Measurements from ENCODE around the gene EFCAB6.

Gene EFCAB6

GRCh38 chr22:43534916-43535315 is 277.2 kb downstream of the EFCAB6 start:
- DNase-seq: no peak
- no peak overlapping the region for H3K4me3 ChIP-seq (ENCODE audit: insufficient read depth, low read depth, low read length, poor library complexity, severe bottlenecking)
- no peaks in the 10 kb centered on the region for H3K4me1 ChIP-seq (ENCODE audit: control insufficient read depth, insufficient read depth, low read length, poor library complexity, severe bottlenecking)
- H3K9me3 ChIP-seq (ENCODE audit: control insufficient read depth, low read length): no peaks in the 10 kb centered on the region
- H3K36me3 ChIP-seq (ENCODE audit: control insufficient read depth, insufficient read depth, low read length): no peaks in the 10 kb centered on the region
- no peak overlapping the region for H3K27ac ChIP-seq (ENCODE audit: insufficient read depth, low read length, poor library complexity, severe bottlenecking)
- peaks cover 5% of the 10 kb centered on the region for H3K27me3 ChIP-seq (replicated peaks; ENCODE audit: control insufficient read depth, insufficient read depth, low read length, poor library complexity, severe bottlenecking)

GRCh38 chr22:43533656-43534428 is 278.3 kb downstream of the EFCAB6 start:
- H3K27ac ChIP-seq (ENCODE audit: insufficient read depth, low read length, poor library complexity, severe bottlenecking): no peak overlapping the region
- H3K4me1 ChIP-seq (ENCODE audit: control insufficient read depth, insufficient read depth, low read length, poor library complexity, severe bottlenecking): no peaks in the 10 kb centered on the region
- peaks cover 5% of the 10 kb centered on the region for H3K27me3 ChIP-seq (replicated peaks; ENCODE audit: control insufficient read depth, insufficient read depth, low read length, poor library complexity, severe bottlenecking)
- no peak overlapping the region for H3K4me3 ChIP-seq (ENCODE audit: insufficient read depth, low read depth, low read length, poor library complexity, severe bottlenecking)
- no peaks in the 10 kb centered on the region for H3K9me3 ChIP-seq (ENCODE audit: control insufficient read depth, low read length)
- DNase-seq: no peak
- no peaks in the 10 kb centered on the region for H3K36me3 ChIP-seq (ENCODE audit: control insufficient read depth, insufficient read depth, low read length)

- H3K36me3 ChIP-seq (ENCODE audit: control insufficient read depth, insufficient read depth, low read length): no peaks in the 10 kb centered on the region
- H3K9me3 ChIP-seq (ENCODE audit: control insufficient read depth, low read length): no peaks in the 10 kb centered on the region
- no peak overlapping the region for H3K4me3 ChIP-seq (ENCODE audit: insufficient read depth, low read depth, low read length, poor library complexity, severe bottlenecking)
- peaks cover 4% of the 10 kb centered on the region for H3K27me3 ChIP-seq (replicated peaks; ENCODE audit: control insufficient read depth, insufficient read depth, low read length, poor library complexity, severe bottlenecking)
- no peaks in the 10 kb centered on the region for H3K4me1 ChIP-seq (ENCODE audit: control insufficient read depth, insufficient read depth, low read length, poor library complexity, severe bottlenecking)
- no peak for DNase-seq
- no peak overlapping the region for H3K27ac ChIP-seq (ENCODE audit: insufficient read depth, low read length, poor library complexity, severe bottlenecking)
Measured at GRCh38 chr22:43533156-43533530, 279.0 kb downstream of the EFCAB6 start.

- Histone ChIP-seq H3K36me3 (ENCODE audit: control insufficient read depth, insufficient read depth, low read length) (no peaks in the 10 kb centered on the region), H3K27me3 (replicated peaks; ENCODE audit: control insufficient read depth, insufficient read depth, low read length, poor library complexity, severe bottlenecking) (no peaks in the 10 kb centered on the region), H3K4me1 (ENCODE audit: control insufficient read depth, insufficient read depth, low read length, poor library complexity, severe bottlenecking) (no peaks in the 10 kb centered on the region), H3K9me3 (ENCODE audit: control insufficient read depth, low read length) (no peaks in the 10 kb centered on the region), H3K4me3 (ENCODE audit: insufficient read depth, low read depth, low read length, poor library complexity, severe bottlenecking) (no peak overlapping the region), H3K27ac (ENCODE audit: insufficient read depth, low read length, poor library complexity, severe bottlenecking) (no peak overlapping the region)
- DNase-seq: no peak
Measured at GRCh38 chr22:43532301-43533155, 279.6 kb downstream of the EFCAB6 start.

- H3K36me3 ChIP-seq (ENCODE audit: control insufficient read depth, insufficient read depth, low read length): no peaks in the 10 kb centered on the region
- no peak overlapping the region for H3K27ac ChIP-seq (ENCODE audit: insufficient read depth, low read length, poor library complexity, severe bottlenecking)
- no peaks in the 10 kb centered on the region for H3K9me3 ChIP-seq (ENCODE audit: control insufficient read depth, low read length)
- no peaks in the 10 kb centered on the region for H3K27me3 ChIP-seq (replicated peaks; ENCODE audit: control insufficient read depth, insufficient read depth, low read length, poor library complexity, severe bottlenecking)
- no peak overlapping the region for H3K4me3 ChIP-seq (ENCODE audit: insufficient read depth, low read depth, low read length, poor library complexity, severe bottlenecking)
- no peaks in the 10 kb centered on the region for H3K4me1 ChIP-seq (ENCODE audit: control insufficient read depth, insufficient read depth, low read length, poor library complexity, severe bottlenecking)
- no peak for DNase-seq
Measured at GRCh38 chr22:43531651-43532050, 280.5 kb downstream of the EFCAB6 start.

- Histone ChIP-seq H3K4me1 (ENCODE audit: control insufficient read depth, insufficient read depth, low read length, poor library complexity, severe bottlenecking) (no peaks in the 10 kb centered on the region), H3K36me3 (ENCODE audit: control insufficient read depth, insufficient read depth, low read length) (no peaks in the 10 kb centered on the region), H3K9me3 (ENCODE audit: control insufficient read depth, low read length) (no peaks in the 10 kb centered on the region), H3K27me3 (replicated peaks; ENCODE audit: control insufficient read depth, insufficient read depth, low read length, poor library complexity, severe bottlenecking) (no peaks in the 10 kb centered on the region), H3K4me3 (ENCODE audit: insufficient read depth, low read depth, low read length, poor library complexity, severe bottlenecking) (no peak overlapping the region), H3K27ac (ENCODE audit: insufficient read depth, low read length, poor library complexity, severe bottlenecking) (no peak overlapping the region)
- no peak for DNase-seq
Measured at GRCh38 chr22:43530349-43531201, 281.5 kb downstream of the EFCAB6 start.

- H3K9me3 ChIP-seq (ENCODE audit: control insufficient read depth, low read length): no peaks in the 10 kb centered on the region
- H3K27ac ChIP-seq (ENCODE audit: insufficient read depth, low read length, poor library complexity, severe bottlenecking): no peak overlapping the region
- no peaks in the 10 kb centered on the region for H3K27me3 ChIP-seq (replicated peaks; ENCODE audit: control insufficient read depth, insufficient read depth, low read length, poor library complexity, severe bottlenecking)
- DNase-seq: no peak
- H3K4me1 ChIP-seq (ENCODE audit: control insufficient read depth, insufficient read depth, low read length, poor library complexity, severe bottlenecking): no peaks in the 10 kb centered on the region
- no peak overlapping the region for H3K4me3 ChIP-seq (ENCODE audit: insufficient read depth, low read depth, low read length, poor library complexity, severe bottlenecking)
- no peaks in the 10 kb centered on the region for H3K36me3 ChIP-seq (ENCODE audit: control insufficient read depth, insufficient read depth, low read length)
Measured at GRCh38 chr22:43529934-43530333, 282.2 kb downstream of the EFCAB6 start.

- Histone ChIP-seq H3K9me3 (ENCODE audit: control insufficient read depth, low read length) (no peaks in the 10 kb centered on the region), H3K36me3 (ENCODE audit: control insufficient read depth, insufficient read depth, low read length) (no peaks in the 10 kb centered on the region), H3K4me3 (ENCODE audit: insufficient read depth, low read depth, low read length, poor library complexity, severe bottlenecking) (no peak overlapping the region), H3K27ac (ENCODE audit: insufficient read depth, low read length, poor library complexity, severe bottlenecking) (no peak overlapping the region), H3K27me3 (replicated peaks; ENCODE audit: control insufficient read depth, insufficient read depth, low read length, poor library complexity, severe bottlenecking) (no peaks in the 10 kb centered on the region), H3K4me1 (ENCODE audit: control insufficient read depth, insufficient read depth, low read length, poor library complexity, severe bottlenecking) (no peaks in the 10 kb centered on the region)
- DNase-seq: no peak
Measured at GRCh38 chr22:43529461-43529860, 282.6 kb downstream of the EFCAB6 start.

- no peaks in the 10 kb centered on the region for H3K27me3 ChIP-seq (replicated peaks; ENCODE audit: control insufficient read depth, insufficient read depth, low read length, poor library complexity, severe bottlenecking)
Measured at GRCh38 chr22:43528601-43529360, 283.3 kb downstream of the EFCAB6 start.

More at GRCh38 chr22:43528601-43529360, 283.3 kb downstream of the EFCAB6 start:
- Histone ChIP-seq H3K4me3 (ENCODE audit: insufficient read depth, low read depth, low read length, poor library complexity, severe bottlenecking) (no peak overlapping the region), H3K27ac (ENCODE audit: insufficient read depth, low read length, poor library complexity, severe bottlenecking) (no peak overlapping the region), H3K4me1 (ENCODE audit: control insufficient read depth, insufficient read depth, low read length, poor library complexity, severe bottlenecking) (no peaks in the 10 kb centered on the region), H3K36me3 (ENCODE audit: control insufficient read depth, insufficient read depth, low read length) (no peaks in the 10 kb centered on the region), H3K9me3 (ENCODE audit: control insufficient read depth, low read length) (no peaks in the 10 kb centered on the region)
- DNase-seq: no peak

Data from effector memory CD4-positive, alpha-beta T cell (primary cell).